ENCODE data around the gene UBP1.
A peak's percentile ranks its signal among the peaks of the same experiment; 100 is the strongest.
"Not testable (repeated sequence)": the region's sequence is repeated elsewhere in the genome, so short reads cannot be mapped to it uniquely, and the experiment has no call there.

The UBP1 gene

GRCh38 chr3:33388374-33389100, 51.7 kb downstream of the UBP1 start:
- DNase-seq, result no peak

DNA sequence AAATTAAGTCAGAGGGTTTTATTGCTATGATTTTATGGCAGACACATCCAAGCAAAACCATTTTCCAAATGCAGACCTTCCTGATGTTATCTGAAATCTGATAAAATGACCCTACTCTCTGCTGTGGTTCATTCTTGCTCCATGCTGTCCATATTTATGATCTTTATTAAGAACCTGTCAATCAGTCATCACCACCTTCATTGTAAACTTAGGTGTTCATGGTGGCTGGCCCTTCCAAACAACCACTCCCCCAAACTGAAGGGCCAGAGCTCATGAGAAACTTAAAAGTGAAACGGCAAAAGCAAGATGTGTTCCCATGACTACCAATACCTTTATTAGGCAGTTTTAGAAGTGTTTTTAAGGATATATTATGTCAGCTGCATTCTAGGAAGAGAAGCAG, 53.6 kb downstream of the UBP1 start:
- no peak for DNase-seq

GRCh38 chr3:33385423-33385822, 54.8 kb downstream of the UBP1 start:
- peak in 1 of 5 experiments; percentile 77 for DNase-seq

GRCh38 chr3:33383951-33384350, 56.3 kb downstream of the UBP1 start:
- no peak for DNase-seq

GRCh38 chr3:33380653-33381052, 59.6 kb downstream of the UBP1 start:
- no peak for DNase-seq

DNA sequence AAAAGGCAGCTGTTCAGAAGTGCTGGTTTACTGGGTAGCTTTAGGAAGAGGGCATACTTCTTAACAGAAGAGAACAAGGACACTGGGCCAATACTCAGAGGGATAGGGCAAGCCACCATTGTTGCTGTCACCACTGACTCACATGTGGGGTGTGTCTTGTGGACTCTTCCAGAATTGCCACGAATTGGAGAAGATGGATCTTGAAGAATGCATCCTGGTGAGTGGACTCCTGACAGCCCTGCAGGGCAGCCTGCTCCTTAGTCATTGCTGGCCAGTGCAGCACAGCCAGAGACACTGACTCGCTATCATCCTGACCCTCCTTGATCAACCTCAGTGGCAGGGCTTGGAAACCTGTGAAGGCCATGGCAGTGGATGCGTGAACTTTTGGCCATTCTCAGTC, 62.3 kb downstream of the UBP1 start:
- no peak for DNase-seq

GRCh38 chr3:33377489-33377888, 62.7 kb downstream of the UBP1 start:
- no peak for DNase-seq

- DNase-seq, result no peak
Measured at GRCh38 chr3:33373082-33373437, 67.1 kb downstream of the UBP1 start.

DNA sequence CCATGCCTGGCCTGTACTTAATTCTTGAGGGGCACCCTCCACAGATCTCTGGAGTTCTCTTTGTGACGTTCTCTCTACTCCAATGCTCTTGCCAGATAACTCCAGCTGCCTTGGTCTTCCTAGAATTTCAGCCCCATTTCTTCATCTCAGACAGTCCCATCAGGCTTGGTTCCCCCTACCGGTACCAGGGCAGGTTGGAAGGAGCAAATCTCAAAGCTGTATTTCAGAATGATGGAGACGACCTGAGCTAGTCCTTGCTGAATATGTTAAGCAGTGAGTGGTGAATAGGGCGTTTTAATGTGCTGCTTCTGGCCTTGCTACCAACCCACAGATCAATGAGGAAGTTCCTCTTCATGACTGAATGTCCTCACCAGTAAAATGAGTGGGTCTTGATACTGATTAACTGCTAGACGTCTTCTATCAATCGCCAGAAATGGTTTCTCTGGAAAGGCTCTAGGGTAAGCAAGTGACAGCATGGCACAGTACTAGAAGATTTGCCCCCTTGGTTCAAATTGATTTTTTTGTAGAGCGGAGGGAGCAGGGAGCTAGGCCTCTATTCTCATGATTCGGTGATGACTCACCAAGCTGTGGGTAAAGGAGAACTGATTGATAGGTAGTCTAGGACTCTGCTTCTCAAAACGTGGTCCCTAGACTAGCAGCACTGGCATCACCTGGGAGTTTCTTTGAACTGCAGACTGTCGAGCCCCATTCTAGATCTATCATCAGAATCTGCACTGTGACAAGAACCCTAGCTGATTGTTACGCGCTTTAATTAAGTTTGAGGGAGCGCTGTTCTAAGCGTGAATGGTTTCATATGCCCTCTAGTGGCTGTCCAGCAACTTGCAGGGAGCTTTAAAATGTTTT, 67.8 kb downstream of the UBP1 start:
- peak in 4 of 5 experiments; percentile 2 to 62 (median 14) for DNase-seq

DNA sequence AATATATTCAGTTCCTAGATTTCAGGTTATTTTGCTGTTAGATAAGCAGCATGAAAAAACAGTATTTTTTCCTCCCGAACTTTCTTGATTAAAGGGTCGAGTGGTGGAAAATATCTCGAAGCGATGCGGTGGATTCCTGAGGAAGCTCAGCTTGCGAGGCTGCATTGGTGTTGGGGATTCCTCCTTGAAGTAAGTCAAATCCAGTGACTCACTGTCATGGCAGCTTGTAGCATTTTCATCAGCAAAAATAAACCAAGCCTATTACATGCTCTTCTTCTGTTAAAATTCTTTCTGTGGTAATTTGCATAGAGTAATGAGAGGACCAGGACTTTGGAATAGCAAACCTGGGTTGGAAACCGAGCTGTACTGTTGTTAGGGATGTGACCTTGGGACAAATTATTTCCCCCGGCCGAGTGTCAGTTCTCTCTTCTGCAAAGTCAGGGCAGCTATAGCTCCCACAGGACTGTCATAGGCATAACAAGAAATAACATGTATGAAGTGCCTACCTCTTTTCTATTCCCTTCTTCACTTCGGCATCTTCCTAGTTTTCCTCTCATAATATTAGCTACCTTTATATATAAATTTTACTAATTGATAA, 75.6 kb downstream of the UBP1 start:
- DNase-seq, result no peak

GRCh38 chr3:33364060-33364459, 76.1 kb downstream of the UBP1 start:
- no peak for DNase-seq

- DNase-seq, result no peak
Measured at GRCh38 chr3:33363113-33363800, 76.9 kb downstream of the UBP1 start.

DNA sequence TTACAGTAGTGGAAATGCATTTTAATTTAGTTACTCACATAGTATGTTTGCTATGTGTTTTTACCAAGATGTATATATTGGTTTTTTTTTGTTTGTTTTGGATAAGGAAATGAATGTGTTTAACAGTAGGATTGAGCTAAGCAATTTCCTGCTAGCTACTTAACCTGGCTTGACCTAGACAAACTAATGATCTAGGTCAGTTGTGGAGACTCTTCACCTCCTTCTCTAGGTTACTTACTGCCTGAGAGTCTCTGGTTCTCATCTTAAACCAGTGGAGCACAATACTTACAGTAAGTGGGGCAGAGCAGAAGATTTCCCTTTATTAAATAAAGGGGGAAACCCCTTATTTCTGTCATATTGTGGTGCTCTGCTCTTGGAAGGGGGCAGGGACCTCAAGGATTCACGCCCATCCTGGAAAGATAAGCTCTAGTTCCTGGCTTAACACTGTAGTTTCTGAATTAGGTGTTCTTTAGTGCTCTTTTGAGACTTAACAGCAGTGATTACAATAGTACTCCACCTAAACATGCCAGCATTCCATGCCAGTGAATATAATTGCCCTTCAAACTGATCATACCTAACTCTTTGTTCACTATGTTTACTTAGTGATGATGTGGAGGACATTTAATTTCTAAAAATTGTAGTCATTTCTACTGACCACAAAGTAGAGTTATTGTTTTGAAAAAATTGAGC, 79.9 kb downstream of the UBP1 start:
- no peak for DNase-seq

- no peak for DNase-seq
Measured at GRCh38 chr3:33358172-33358781, 81.9 kb downstream of the UBP1 start.

DNA sequence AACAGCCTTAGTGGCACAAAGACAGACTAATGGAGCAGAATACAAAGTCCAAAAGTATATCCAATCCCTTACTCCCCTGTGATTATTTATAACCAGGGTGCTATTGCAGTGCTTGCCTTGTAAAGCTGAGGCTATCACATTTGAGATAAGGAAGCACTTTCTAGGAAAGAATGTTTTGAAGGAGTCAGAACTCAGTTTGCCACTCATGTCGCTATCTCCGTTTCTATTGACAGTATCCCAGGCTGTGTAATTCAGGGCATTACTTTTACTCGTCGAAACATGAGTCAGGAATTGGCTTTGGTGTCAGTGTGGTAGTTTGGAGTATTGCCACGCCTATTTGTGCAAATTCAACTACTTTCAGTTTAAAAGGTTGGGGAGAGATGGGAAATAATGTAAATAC, 84.6 kb downstream of the UBP1 start:
- DNase-seq, result no peak

DNA sequence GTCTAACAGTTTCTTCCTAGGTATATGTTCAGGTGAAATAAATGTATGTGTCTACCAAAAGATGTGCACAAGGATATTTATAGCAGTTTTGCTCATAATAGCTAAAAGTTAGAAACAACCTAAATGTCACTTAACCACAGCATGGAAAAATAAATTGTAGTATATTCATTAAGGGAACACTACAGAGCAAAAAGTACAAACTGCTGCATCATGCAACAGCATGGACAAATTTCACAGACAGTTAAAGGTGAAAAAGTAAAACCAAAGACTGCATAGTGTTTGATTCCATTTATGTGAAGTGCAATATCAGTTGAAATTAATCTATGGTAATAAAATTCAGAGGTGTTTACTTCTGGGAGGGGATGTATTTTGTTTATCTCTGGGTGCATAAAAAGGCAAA, 100.4 kb downstream of the UBP1 start:
- no peak for DNase-seq

DNA sequence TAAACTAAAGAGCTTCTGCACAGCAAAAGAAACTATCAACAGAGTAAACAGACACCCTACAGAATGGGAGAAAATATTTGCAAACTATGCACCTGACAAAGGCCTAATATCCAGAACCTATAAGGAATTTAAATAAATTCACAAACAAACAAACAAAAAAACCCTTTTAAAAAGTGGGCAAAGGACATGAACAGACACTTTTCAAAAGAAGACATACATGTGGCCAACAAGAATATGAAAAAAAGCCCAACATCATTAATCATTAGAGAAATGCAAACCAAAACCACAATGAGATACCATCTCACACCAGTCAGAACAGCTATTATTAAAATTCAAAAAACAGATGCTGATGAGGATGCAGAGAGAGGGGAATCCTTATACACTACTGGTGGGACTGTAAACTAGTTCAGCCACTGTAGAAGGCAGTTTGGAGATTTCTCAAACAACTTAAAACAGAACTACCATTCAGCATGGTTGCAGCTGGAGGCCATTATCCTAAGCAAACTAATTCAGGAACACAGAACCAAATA, 101.2 kb downstream of the UBP1 start:
- not testable (repeated sequence) for DNase-seq
